ENCODE measurements around the gene GALK1. TPM values are rescaled to one million over a fixed set of nuclear protein-coding genes. Genes with fewer than 3 reads are reported as not detected.

Gene GALK1
- total and polyA plus RNA-seq, 9 of the 15 experiments (the other 6 are each of a cell fraction or from before 2014, with no cell fraction given), result 0.45 to 51.6 (median 17.4) TPM

DNA sequence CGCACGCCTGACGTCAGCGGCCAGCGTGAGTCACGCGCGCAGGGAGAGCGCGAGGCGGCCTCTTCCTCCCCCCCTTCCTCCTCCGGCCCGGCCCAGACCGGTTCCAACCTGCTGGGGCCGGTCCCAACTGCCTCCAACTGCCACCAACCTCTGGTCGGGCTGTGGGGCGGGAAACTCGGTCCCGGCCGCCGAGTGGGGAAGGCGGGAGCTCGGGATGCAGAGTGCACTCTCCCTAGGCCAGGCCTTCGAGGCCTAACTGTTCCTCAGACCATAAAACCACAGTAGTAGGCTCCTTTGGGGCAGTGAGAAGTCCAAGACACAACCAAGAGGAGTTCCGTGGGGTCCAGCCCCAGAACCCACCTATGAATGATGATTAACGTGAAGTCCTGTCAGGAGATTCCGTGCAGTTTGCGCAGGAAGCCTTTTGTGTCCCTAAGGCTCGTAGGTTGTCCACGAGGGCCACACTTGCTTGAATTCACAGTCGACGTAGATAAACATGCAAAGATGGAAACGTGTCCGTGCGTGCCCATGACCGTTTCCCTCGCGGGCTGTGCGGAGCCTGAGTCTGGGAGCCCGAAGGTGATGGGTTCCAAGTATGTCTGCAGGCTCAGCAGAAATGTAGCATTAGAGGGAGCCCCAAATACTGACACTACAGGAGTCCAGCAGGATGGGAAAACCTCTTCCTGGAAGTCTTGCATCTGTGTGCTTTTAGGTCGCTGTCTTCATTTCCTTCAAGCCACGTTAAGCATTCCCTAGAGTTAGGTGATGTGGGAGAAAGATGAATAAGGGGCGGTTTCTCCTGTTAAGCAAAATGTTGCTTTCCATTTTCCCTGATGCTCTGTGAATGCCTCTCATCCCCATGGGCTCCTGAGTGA is 20.3 kb upstream of the GALK1 start (continued):
- TF ChIP-seq TOE1 (IDR thresholded peaks at IDR 0.05; ENCODE audit: borderline replicate concordance) (peak; percentile 87), TOE1 (CRISPR knock-in tag; IDR thresholded peaks at IDR 0.05; ENCODE audit: borderline replicate concordance, low read depth) (peak; percentile 85; the same call in 1 of the 2 replicates), NR4A1 (CRISPR knock-in tag; IDR thresholded peaks at IDR 0.05) (0 out of 2 replicates have a peak, but pooled peaks have one; percentile 51), NR4A1 (tag; IDR thresholded peaks at IDR 0.05) (peak; percentile 98), EP400 (IDR thresholded peaks at IDR 0.05) (peak; percentile 98), THRAP3 (IDR thresholded peaks at IDR 0.05; ENCODE audit: borderline replicate concordance) (no peak; the same call in 1 of the 2 replicates), ZBTB8A (IDR thresholded peaks at IDR 0.05; ENCODE audit: partially characterized antibody) (no peak), MEIS2 (IDR thresholded peaks at IDR 0.05; ENCODE audit: partially characterized antibody) (no peak), SRSF3 (IDR thresholded peaks at IDR 0.05; ENCODE audit: insufficient read depth, low read length) (peak; percentile 95; the same call in 1 of the 2 replicates), L3MBTL2 (IDR thresholded peaks at IDR 0.05) (peak; percentile 100), TCF7L2 (IDR thresholded peaks at IDR 0.05; ENCODE audit: low read depth, low read length) (no peak), HDAC2 (IDR thresholded peaks at IDR 0.05) (peak; percentile 58; the same call in 1 of the 2 replicates), CCAR2 (IDR thresholded peaks at IDR 0.05; ENCODE audit: low read depth, low read length) (no peak), MTF1 (CRISPR knock-in tag; IDR thresholded peaks at IDR 0.05; ENCODE audit: borderline replicate concordance) (no peak), NFE2 (IDR thresholded peaks at IDR 0.05; ENCODE audit: low read depth) (peak; percentile 35; the same call in 1 of the 2 replicates)
- TF ChIP-seq, protein P1, sequence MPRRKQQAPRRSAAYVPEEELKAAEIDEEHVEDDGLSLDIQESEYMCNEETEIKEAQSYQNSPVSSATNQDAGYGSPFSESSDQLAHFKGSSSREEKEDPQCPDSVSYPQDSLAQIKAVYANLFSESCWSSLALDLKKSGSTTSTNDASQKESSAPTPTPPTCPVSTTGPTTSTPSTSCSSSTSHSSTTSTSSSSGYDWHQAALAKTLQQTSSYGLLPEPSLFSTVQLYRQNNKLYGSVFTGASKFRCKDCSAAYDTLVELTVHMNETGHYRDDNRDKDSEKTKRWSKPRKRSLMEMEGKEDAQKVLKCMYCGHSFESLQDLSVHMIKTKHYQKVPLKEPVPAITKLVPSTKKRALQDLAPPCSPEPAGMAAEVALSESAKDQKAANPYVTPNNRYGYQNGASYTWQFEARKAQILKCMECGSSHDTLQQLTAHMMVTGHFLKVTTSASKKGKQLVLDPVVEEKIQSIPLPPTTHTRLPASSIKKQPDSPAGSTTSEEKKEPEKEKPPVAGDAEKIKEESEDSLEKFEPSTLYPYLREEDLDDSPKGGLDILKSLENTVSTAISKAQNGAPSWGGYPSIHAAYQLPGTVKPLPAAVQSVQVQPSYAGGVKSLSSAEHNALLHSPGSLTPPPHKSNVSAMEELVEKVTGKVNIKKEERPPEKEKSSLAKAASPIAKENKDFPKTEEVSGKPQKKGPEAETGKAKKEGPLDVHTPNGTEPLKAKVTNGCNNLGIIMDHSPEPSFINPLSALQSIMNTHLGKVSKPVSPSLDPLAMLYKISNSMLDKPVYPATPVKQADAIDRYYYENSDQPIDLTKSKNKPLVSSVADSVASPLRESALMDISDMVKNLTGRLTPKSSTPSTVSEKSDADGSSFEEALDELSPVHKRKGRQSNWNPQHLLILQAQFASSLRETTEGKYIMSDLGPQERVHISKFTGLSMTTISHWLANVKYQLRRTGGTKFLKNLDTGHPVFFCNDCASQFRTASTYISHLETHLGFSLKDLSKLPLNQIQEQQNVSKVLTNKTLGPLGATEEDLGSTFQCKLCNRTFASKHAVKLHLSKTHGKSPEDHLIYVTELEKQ (CRISPR knock-in tag; IDR thresholded peaks at IDR 0.05), result peak; percentile 40; the same call in 1 of the 2 replicates
- TF ChIP-seq, protein P2, sequence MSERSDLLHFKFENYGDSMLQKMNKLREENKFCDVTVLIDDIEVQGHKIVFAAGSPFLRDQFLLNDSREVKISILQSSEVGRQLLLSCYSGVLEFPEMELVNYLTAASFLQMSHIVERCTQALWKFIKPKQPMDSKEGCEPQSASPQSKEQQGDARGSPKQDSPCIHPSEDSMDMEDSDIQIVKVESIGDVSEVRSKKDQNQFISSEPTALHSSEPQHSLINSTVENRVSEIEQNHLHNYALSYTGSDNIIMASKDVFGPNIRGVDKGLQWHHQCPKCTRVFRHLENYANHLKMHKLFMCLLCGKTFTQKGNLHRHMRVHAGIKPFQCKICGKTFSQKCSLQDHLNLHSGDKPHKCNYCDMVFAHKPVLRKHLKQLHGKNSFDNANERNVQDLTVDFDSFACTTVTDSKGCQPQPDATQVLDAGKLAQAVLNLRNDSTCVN (CRISPR knock-in tag; IDR thresholded peaks at IDR 0.05), result 0 out of 2 replicates have a peak, but pooled peaks have one; percentile 4
- TF ChIP-seq, protein P3, sequence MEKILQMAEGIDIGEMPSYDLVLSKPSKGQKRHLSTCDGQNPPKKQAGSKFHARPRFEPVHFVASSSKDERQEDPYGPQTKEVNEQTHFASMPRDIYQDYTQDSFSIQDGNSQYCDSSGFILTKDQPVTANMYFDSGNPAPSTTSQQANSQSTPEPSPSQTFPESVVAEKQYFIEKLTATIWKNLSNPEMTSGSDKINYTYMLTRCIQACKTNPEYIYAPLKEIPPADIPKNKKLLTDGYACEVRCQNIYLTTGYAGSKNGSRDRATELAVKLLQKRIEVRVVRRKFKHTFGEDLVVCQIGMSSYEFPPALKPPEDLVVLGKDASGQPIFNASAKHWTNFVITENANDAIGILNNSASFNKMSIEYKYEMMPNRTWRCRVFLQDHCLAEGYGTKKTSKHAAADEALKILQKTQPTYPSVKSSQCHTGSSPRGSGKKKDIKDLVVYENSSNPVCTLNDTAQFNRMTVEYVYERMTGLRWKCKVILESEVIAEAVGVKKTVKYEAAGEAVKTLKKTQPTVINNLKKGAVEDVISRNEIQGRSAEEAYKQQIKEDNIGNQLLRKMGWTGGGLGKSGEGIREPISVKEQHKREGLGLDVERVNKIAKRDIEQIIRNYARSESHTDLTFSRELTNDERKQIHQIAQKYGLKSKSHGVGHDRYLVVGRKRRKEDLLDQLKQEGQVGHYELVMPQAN (IDR thresholded peaks at IDR 0.05; ENCODE audit: borderline replicate concordance), result no peak
- TF ChIP-seq, protein P4, sequence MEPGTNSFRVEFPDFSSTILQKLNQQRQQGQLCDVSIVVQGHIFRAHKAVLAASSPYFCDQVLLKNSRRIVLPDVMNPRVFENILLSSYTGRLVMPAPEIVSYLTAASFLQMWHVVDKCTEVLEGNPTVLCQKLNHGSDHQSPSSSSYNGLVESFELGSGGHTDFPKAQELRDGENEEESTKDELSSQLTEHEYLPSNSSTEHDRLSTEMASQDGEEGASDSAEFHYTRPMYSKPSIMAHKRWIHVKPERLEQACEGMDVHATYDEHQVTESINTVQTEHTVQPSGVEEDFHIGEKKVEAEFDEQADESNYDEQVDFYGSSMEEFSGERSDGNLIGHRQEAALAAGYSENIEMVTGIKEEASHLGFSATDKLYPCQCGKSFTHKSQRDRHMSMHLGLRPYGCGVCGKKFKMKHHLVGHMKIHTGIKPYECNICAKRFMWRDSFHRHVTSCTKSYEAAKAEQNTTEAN (CRISPR knock-in tag; IDR thresholded peaks at IDR 0.05), result peak; percentile 2; the same call in 1 of the 2 replicates

All from K562 (cell line).